ENCODE data around the gene RNF5. TPM values are rescaled to one million over a fixed set of nuclear protein-coding genes. Genes with fewer than 3 reads are reported as not detected.

Gene RNF5, protein sequence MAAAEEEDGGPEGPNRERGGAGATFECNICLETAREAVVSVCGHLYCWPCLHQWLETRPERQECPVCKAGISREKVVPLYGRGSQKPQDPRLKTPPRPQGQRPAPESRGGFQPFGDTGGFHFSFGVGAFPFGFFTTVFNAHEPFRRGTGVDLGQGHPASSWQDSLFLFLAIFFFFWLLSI
- 10 to 100 TPM; 56.3 to 78.0 (median 70.5) TPM for total RNA-seq

DNA sequence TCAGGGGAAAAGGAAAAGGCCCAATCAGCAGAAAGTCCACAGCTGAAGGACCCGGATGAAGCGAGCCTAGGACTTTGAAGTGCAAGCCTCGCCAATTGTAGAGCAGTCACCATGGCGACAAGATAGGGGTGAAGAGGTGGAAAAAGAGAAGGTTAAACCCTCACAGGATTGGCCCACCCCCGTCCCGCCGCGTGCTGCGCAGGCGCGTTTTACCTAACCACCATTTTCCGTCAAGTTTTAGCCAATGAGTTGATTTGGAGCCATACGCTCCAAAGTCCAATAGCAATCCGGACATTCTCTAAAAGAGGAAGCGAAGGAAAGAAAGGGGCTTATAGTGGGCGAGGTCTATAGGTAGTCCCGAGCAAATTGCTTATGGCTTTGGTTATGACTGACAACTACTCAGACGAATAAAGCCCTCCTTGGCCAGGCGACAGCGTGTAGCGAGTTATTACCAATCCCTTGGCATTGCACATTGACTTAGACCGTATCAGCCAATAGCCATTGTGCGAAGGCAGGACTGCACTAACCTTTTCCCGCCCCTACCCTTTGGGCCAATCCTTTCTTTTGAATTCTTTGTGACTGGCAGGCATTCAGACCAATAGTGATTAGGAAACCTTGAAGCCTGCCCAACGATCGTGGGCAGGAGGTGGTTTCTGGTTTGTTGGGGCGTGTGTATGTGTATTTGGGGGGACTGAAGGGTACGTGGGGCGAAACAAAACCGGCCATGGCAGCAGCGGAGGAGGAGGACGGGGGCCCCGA, at the start of gene RNF5:
TSS of gene RNF5 (plus strand) at position 618 of the 759 bp plus-strand sequence. CDS start at position 725, 107 bp downstream.
- Histone ChIP-seq H3K4me1 (peaks cover 0 to 34% of the 10 kb centered on the region in 2 donors), H3K9me3 (no peaks in the 10 kb centered on the region), H3K27me3 (no peaks in the 10 kb centered on the region), H3K4me3 (peak within 1 kb of the TSS; percentile 72 to 91 (median 91)), H3K27ac (peak within 1 kb of the TSS; percentile 95 to 98), H3K36me3 (no peaks in the 10 kb centered on the region)
- peak; percentile 95 to 99 for DNase-seq (ENCODE audit: low spot score in 2 of 2)
- intact Hi-C loops (cut with DNase I; ENCODE audit: low total_unique reads) = no loop called here
- TF ChIP-seq POLR2AphosphoS5 (IDR thresholded peaks at IDR 0.05) = peak; percentile 52 to 78 (median 68)
- TF ChIP-seq, protein P1, sequence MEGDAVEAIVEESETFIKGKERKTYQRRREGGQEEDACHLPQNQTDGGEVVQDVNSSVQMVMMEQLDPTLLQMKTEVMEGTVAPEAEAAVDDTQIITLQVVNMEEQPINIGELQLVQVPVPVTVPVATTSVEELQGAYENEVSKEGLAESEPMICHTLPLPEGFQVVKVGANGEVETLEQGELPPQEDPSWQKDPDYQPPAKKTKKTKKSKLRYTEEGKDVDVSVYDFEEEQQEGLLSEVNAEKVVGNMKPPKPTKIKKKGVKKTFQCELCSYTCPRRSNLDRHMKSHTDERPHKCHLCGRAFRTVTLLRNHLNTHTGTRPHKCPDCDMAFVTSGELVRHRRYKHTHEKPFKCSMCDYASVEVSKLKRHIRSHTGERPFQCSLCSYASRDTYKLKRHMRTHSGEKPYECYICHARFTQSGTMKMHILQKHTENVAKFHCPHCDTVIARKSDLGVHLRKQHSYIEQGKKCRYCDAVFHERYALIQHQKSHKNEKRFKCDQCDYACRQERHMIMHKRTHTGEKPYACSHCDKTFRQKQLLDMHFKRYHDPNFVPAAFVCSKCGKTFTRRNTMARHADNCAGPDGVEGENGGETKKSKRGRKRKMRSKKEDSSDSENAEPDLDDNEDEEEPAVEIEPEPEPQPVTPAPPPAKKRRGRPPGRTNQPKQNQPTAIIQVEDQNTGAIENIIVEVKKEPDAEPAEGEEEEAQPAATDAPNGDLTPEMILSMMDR (IDR thresholded peaks at IDR 0.05) = no peak

- Histone ChIP-seq H3K9me3 (no peaks in the 10 kb centered on the region), H3K4me3 (peak overlapping the region; percentile 61 to 95 (median 90)), H3K27me3 (no peaks in the 10 kb centered on the region), H3K27ac (peak overlapping the region; percentile 93), H3K36me3 (peaks cover 6% of the 10 kb centered on the region), H3K4me1 (peaks cover 7 to 21% of the 10 kb centered on the region in 2 donors)
- no peak for DNase-seq (ENCODE audit: low spot score in 2 of 2)
- intact Hi-C loops (cut with DNase I; ENCODE audit: low total_unique reads) = no loop called here
- no peak for TF ChIP-seq POLR2A (IDR thresholded peaks at IDR 0.05)
- no peak for TF ChIP-seq POLR2AphosphoS5 (IDR thresholded peaks at IDR 0.05)
- TF ChIP-seq, protein P1 (IDR thresholded peaks at IDR 0.05) = no peak
These were observed 49.4 kb upstream of the RNF5 start for GRCh38 chr6:32128751-32129296.

- Histone ChIP-seq H3K36me3 (peaks cover under 1% of the 10 kb centered on the region), H3K27me3 (no peaks in the 10 kb centered on the region), H3K9me3 (no peaks in the 10 kb centered on the region), H3K4me3 (peak overlapping the region; percentile 61 to 95 (median 90)), H3K4me1 (peaks cover 7 to 21% of the 10 kb centered on the region in 2 donors), H3K27ac (peak overlapping the region; percentile 93)
- TF ChIP-seq POLR2AphosphoS5 (IDR thresholded peaks at IDR 0.05) (peak in 1 of 3 donors; percentile 65), POLR2A (IDR thresholded peaks at IDR 0.05) (no peak)
- TF ChIP-seq, protein P1 (IDR thresholded peaks at IDR 0.05) = no peak
- intact Hi-C loops (cut with DNase I; ENCODE audit: low total_unique reads) = no loop called here
- DNase-seq (ENCODE audit: low spot score in 2 of 2) = no peak
These were observed 48.7 kb upstream of the RNF5 start for GRCh38 chr6:32129297-32130088.

- Histone ChIP-seq H3K9me3 (no peaks in the 10 kb centered on the region), H3K27me3 (no peaks in the 10 kb centered on the region), H3K4me1 (peaks cover 7 to 20% of the 10 kb centered on the region in 2 donors), H3K4me3 (no peak overlapping the region), H3K27ac (no peak overlapping the region), H3K36me3 (no peaks in the 10 kb centered on the region)
- DNase-seq (ENCODE audit: low spot score in 2 of 2) = no peak
- TF ChIP-seq POLR2AphosphoS5 (IDR thresholded peaks at IDR 0.05) = no peak
- no peak for TF ChIP-seq POLR2A (IDR thresholded peaks at IDR 0.05)
- TF ChIP-seq, protein P1 (IDR thresholded peaks at IDR 0.05) = no peak
- intact Hi-C loops (cut with DNase I; ENCODE audit: low total_unique reads) = no loop called here
These were observed 46.7 kb upstream of the RNF5 start for GRCh38 chr6:32131439-32131948.
